GM19328 (cell line): ENCODE measurements around the gene GRIK4.
A peak's percentile ranks its signal among the peaks of the same experiment; 100 is the strongest.

Source experiments
- ATAC-seq: cut with Tn5 transposase; IDR thresholded peaks from one replicate; pipeline ENCODE4 v1.9.1; 2021; ENCODE audit warnings: mild to moderate bottlenecking, moderate library complexity; ENCODE audit not compliant: unreplicated experiment

Gene GRIK4

DNA sequence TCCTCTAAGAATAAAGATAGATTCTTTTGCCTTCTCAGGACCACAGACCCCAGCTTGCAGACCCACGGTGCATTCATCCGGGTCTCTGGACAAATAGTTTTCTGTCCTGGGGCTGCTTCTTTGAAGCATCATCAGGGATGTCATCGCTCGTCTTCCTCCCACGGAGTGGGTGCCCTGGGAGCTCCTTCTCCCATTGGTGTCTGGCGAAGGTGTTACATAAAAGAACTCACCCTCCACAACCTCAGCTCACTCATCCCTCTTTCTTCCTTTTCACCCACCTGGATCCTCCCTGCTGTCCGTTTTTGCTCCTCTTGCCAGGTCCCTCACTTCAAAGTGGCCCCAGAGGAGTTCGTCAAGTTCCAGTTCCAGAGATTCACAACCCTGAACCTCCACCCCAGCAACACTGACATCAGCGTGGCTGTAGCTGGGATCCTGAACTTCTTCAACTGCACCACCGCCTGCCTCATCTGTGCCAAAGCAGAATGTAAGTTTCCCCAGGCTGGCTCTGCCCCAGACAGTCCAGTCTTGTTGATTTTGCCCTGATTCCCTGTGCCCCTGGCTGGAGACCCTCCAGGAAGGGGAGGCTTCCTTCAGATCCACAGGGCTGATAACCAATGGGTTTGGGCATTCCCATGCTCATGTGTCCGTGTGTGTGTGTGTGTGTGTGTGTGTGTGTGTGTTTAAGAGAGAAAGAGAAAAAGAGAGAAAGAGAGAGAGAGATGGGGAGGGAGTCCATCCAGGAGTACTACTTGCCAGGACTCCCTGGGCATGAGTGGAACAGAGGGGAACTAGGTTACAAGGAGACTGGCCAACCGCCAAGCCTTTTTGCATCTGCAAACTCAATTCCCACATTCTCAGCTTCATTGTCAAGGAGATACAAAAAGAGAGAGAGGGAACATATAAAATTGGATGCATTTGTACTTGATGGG is 308.2 kb downstream of the GRIK4 start:
- ATAC-seq = no peak

DNA sequence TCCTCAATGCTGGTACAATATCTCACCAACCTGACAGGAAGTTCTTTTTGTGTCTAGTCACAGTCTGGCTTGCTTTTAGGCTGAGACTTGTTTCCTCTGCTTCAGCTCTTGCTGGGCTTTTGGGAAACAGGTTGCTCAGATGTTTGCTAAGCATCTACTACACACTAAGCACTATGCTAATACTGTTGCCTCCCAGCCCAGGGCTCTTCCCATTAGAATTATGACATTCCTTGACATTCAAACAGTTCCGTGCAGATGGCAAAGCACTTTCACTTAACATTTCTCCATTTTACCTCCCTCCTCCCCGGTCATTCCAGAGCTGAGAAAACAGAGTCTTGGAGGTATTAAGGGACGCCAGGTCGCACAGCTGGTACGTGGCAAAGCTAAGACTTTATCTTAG is 311.6 kb downstream of the GRIK4 start:
- no peak for ATAC-seq

DNA sequence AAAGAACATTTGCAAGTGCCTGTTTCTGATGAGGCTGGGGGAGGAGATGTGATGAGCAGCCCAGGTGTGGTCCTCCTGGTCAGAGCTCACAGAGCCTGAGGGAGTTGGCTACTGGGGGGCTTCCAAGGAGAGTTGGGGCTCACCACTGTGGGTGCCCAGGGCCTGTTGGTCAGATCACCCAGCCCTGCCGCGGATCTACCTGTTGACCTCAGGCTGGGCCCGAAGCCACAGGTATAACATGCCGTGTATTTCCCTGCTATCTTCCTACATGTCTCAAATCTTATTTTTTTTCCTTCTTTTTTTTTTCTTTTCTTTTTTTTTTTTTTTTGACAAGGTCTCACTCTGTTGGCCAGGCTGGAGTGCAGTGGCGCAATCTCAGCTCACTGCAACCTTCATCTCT is 312.7 kb downstream of the GRIK4 start:
- ATAC-seq = no peak

DNA sequence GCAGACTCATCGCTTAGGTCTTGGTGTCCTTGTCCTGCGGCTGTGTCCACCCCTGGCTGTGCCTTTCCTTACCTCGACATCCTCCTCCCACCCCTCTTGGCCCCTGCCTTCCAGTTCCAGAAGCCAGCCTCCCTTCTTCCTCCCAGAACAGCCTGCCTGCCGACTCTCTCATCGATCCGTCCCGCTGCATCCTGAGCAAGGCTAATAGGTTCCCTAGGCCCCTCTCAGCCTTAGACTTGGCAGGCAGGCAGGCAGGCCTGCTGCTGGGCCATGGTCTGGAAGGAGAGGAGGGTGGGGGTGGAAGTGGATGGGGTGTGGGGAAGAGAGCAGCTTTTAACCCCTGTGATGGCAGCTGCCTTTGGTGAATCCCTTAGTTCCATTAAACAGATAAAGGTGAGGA is 315.6 kb downstream of the GRIK4 start:
- no peak for ATAC-seq

DNA sequence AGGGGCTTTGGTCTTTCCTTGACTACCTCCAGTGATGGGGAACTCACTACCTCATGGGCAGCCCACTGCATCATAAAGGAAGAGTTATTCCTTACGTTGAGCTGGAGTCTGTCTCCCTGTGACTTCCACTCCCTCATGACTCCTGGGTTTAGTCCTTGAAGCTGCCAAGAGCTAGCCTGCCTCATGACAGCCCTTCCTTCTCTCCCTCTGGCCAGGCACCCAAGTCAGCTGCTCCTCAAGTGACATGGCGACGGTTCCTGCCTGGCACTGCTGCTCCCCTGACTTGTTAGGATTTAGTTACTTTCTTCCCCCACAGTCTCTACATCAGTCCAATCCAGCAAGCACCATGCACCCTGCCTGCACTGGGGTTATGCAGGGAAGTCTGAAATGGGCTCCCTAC is 316.3 kb downstream of the GRIK4 start:
- no peak for ATAC-seq

DNA sequence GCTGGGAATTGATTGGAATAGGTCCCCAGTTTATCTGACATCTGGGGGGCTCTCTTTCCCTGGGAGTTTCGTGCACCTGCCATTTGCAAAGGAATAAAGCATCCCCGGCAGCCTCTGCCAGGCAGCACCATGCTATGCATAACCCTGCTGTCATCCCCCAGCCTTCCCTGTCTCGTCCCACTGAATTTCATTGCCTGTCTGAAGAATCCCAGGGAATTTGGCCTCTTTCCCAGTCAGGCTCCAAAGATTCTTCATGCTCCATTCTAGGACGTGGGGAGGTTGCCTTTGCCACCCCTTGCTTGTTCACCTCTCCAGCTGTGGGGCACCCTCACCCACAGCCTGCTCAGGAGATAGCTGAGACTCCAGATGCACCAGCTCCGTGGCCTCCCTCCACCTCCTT is 317.3 kb downstream of the GRIK4 start:
- no peak for ATAC-seq

DNA sequence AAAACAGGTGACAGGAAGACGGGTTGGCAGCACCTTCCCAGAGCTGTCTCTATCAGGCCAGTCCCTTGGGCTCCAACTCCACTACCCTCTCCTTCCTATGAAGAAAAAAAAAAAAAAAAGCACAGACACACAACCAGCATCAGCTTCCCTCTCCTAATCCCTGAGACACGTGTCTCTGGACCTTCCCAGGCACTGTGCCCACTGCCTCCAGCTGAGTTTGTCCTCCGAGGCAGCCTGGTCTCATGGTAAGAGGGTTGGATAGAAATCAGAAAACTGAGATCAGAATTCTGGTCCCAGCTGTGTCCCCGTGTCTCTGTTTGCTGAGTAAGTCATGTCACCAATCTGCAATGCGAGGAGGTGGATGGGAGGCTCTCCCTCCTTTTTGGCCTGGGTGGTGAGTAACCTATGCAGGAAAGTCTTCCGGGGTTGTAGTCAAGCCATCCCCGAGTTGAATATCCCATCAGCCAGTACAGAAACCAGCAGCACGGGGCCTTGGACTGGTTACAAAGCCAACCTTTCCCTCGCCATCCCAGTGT is 318.6 kb downstream of the GRIK4 start:
- no peak for ATAC-seq

DNA sequence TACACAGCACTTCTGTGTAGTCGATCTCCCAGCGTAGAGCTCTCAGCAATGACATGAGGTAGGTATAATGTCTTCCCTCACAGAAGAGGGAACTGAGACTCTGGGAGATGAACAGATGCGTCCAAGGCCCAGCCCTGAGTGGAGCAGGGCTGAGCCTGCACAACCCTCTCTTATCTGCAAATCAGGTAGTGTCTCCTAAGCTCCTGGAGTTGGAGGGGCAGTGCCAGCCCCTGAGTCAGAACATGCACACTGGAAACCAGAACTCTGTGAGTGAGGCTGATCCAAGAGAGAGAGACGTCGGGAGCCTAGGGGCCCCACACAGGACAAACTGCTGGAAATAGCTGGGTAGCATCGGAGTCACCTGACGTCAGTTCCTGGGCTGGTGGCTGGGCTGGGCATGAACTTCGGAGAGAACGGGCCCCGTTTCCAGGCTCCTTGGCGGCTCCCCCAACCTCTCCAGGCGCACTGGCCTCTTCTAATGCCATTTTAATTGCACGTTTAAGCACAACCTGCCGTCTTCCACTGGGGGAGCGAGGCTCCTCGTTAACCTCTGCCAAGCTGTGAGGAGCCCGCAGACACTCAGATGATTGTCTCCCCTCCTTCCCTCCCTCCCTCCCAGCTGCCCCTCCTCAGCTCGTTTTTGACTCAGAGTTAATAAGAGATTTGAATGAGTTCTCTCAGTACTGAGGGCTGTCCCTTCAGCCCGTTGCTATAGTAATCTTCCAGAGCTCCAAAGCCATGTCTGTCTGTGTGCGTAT is 321.1 kb downstream of the GRIK4 start:
- ATAC-seq = no peak

DNA sequence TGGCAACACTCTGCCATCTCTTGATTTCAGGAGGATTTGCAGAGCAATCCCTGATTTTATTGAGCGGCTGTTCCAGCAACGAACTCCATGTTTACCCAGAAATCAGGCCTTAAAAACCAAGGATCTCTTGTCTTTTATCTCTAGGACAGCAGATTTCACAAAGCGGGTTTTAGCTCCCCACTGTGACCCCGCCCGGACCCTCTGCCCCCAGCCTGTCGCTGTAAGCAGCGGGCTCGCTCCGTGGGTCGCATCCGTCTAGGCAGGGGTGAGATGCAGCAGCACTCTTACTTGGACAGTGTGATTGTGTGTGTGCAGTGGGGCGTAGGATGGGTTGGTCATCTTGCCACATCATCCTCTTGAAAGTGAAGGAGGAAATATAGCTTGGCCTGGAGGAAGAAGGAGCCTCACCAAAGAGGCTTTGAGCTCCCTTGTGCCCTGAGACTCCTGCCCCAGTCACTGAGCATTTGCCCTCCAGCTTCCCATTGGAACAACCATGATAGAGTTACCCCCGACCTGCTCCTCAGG is 323.2 kb downstream of the GRIK4 start:
- ATAC-seq = no peak

DNA sequence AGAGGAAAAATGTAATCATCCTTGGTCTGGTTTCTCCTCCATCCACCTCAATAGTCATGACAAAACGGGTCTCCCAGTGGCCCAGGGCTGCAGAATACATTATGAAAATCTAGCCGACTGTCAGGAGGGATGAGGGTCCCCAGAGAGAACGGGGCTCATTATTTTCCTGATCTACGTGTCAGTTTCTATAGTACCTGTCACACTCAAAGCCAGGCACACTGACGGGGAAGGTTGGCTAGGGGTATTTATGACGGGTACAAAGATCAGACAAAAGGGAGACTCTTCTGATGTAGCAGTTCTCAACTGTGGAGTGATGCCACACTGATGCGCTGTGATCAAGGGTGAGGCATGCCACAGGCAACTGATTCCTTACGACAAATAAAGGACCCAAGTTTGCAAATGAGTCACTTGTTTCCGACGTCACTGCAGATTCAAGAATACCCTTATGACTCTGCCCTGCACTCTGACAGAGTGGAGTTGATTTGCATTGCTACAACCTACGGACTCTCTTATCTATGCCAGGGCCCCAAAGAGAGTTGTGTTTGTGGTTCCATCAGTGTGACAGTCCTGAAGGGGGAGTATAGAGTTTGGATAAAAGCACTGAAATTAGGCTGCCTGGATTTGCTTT is 324.2 kb downstream of the GRIK4 start:
- peak; percentile 91 for ATAC-seq

DNA sequence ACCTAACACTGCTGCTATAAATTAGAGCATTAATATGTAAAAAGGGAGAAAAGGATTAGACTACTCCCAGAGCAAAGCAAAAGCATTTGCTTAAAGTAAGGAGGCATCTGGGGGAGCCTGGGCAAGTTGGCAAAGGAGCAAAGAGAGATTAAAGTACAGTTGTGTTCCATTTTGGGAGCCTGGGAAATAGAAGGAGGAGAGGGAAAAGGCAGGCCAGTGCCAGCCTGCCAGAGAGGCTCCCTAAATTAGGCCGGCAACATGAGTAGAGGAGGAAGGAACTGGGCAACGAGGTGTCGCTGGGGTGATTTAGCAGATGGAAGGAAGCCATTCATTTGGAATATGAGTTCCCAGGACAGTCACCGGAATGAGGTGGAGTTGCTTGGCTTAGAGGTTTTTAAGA is 326.1 kb downstream of the GRIK4 start:
- no peak for ATAC-seq

DNA sequence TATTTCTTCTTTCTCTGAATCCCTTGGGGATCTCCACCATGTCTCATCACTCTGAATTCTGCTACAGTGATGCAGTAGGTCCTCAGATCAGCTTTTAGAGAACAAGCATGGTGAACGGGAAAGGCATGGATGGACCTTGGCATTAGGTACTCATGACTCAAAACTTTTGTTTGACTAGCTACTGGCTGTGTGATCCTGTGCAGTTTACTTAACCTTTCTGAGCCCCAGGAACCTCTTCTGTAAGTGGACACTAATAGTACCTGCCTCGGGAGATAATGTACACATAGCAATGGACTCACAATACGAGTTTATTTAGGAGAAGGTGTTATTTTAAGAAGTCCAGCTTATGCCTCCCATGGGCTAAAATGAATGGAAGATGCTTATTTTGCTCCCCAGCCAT is 327.7 kb downstream of the GRIK4 start:
- no peak for ATAC-seq

DNA sequence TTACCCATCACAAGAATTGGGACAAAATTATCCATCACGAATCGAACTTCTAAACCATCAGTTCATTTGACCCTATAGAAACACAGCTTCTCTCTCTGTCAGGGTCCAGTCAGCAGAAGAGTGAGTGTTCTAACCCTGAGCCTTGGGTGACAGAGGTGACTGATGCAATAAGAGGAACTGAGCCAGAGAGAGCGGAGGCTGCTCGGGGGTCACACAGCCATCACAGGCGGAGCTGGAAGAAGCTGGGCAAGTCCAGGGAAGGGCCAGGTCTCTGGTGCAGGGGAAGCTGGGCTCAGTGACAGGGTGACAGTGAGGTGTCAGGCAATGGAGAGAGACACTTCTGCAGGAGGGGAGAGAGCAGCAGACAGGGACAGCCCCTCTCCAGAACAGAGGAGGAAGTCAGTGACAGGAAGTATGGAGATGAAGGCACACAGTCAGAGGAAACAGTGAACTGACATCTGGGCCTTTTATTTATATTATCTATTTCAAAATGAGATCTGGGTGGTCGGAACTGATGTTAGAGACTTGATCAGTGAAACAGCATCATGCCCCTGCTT is 328.4 kb downstream of the GRIK4 start:
- ATAC-seq = no peak

DNA sequence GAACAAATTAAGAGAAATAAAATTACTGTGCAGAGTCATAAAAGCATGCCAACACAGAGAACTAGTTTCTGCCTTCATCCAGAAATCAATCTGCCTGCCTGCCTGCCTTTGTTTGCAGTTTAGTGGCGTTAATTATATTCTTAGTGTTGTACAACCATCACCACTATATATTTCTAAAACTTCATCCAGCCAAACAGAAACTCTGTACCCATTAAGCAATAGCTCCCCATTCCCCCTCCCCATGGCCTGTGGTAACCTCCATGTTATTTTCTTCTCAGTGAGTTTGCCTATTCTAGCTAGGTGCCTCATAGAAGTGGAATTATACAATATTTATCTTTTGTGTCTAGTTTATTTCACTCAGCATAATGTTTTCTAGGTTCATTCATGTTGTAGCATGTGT is 329.1 kb downstream of the GRIK4 start:
- ATAC-seq = no peak

DNA sequence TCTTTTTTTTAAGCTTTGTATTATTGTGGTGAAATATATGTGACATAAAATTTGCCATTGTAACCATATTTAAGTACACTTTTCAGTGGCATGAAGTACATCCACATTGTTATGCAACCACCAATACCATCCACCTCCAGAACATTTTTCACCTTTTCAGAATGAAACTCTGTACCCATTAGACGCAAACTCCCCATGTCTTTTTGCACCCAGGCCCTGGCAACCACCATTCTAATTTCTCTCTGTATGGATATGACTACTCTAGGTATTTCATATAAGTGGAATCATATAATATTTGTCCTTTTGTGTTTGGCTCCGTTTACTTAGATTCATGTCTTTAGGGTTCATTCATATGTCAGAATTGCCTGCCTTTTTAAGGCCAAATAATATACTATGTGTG is 329.5 kb downstream of the GRIK4 start:
- ATAC-seq = no peak

DNA sequence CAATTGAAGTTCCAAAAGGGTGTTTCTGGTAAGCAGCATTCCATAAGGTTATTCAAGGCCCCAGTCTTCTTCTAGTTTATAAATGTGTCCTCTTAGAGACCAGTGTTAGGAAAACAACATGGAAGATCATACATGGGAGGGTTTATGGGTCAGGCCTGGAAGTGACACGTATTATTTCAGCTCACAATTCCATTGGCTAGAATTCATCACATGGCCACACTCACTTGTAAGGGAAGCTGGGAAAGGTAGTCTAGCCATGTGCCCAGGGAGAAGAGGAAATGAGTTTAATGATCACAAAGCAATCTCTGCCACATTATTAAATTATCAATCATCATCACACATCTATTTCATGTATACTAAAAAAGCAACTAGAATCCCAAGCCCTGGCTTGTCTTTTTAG is 330.6 kb downstream of the GRIK4 start:
- no peak for ATAC-seq

DNA sequence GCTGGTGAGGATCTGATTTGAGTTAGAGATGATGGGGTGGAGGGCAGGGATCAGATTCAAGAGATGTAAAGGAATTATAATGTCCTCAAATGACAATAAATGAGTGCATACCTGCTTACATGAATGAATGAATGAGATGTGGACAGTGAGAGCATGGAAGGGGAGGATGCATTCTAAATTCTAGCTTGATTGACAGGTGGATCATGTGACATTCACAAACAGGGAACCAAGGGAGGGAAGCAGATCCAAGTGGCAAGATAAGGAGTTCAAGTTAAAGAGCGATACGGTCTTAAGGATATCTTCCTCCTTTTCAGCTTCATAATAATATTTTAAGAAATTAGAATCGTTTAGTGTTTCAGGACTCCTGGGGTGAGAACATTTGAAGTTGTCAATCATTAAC is 341.9 kb downstream of the GRIK4 start:
- ATAC-seq = no peak

DNA sequence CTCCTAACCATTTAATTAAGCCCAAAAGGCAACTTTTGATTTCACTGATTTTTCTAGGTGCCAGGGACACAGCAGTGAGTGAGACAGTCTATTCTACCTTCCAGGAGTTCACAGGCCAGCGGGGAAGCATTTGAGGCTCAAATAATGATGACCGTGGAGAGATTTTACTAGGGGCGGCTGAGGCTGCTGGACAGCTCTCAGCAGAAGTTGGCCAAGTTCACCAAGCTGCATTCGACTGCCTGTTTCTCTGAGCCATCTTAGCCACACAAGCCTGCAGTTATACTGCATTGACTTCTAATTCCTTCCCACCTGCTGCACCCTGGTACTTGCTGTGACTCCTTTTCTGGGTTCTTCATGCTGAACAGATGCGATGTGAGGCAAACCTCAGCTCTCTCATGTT is 343.4 kb downstream of the GRIK4 start:
- no peak for ATAC-seq

DNA sequence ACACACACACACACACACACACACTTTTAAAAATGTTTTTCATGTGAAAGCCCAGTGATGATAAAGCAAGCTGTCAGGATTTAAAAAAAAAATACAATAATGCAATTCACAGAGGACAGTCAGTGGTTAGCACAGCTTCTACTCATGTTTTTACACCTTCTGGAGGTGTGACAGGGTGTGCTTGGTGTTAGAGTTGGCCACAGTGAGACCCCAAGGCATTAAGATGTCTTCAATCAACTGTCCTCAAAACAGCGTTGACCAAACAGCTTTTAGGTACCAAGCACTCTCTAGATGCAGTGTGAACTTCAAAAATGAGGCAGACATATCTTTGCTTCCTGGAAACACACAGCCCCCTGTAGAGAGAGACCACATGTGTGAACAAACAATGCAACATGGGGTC is 346.0 kb downstream of the GRIK4 start:
- ATAC-seq = no peak

DNA sequence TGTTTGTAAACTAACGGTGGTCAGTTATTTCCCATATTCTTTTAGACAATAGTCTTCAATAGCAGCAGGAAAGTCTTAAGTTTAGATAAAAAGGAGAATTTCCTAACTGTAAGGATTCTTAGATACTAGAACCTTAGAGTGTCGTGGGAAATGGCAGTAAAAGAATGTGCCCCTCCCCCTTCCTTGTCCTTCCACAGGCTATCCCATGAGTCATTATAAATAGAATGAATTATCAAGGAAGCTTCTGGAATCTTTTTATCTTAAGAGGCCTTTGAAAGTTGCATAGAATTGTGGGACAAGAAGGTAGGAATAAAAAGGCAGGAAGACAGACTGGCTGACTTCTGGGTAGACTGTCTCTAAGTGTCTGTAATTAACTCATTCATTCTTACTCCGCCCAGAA is 347.2 kb downstream of the GRIK4 start:
- ATAC-seq = no peak
